ENCODE results near the gene EFL1.

GRCh38 chr15:82239685-82240391 is 22.7 kb downstream of the EFL1 start:
- TF ChIP-seq CTCF (IDR thresholded peaks at IDR 0.05) (no peak), POLR2AphosphoS5 (IDR thresholded peaks at IDR 0.05) (no peak), POLR2A (IDR thresholded peaks at IDR 0.05) (no peak)
